HEK293 (cell line): ENCODE measurements around the gene DOCK4.

Experiments
- ZNF530 ChIP-seq: fragments of 450-650 bp; formaldehyde crosslinking; IDR thresholded peaks from 2 replicates; pipeline ENCODE4 v1.5.1; 2016; ENCODE audit warnings: low read depth, missing biosample characterization, missing genetic modification characterization
- TF ChIP-seq, protein P1 (sequence below): fragments of 450-650 bp; formaldehyde crosslinking; IDR thresholded peaks from 2 replicates; pipeline ENCODE4 v1.5.1; 2016; ENCODE audit warnings: missing biosample characterization, missing genetic modification characterization, borderline replicate concordance
- TF ChIP-seq, protein P2 (sequence below): fragments of 450-650 bp; formaldehyde crosslinking; IDR thresholded peaks from 2 replicates; pipeline ENCODE4 v1.5.1; 2016; ENCODE audit warnings: missing biosample characterization, missing genetic modification characterization
- TF ChIP-seq, protein P3 (sequence below): fragments of 450-650 bp; formaldehyde crosslinking; IDR thresholded peaks from 2 replicates; pipeline ENCODE4 v1.5.1; 2017; ENCODE audit warnings: missing biosample characterization, missing genetic modification characterization

DNA sequence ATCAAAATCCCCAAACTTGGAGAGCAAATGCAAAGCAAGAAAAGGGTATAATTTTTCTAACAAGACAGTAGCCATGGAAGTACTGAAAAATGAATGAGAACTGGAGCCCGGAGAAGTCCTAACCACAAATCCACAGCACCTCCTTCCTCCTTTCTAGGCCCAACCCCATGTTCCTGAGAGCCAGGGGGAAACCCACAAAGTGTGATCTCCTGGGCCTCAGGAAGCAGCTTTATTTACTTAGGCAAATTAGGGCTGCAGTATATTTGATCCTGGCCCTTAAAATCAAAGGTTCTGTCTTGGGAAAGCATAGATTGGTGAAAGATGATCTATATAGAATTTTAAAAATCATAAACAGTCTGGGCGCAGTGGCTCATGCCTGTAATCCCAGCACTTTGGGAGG is 103.0 kb downstream of the DOCK4 start:
- no peak for TF ChIP-seq ZNF530
- TF ChIP-seq, protein P1, sequence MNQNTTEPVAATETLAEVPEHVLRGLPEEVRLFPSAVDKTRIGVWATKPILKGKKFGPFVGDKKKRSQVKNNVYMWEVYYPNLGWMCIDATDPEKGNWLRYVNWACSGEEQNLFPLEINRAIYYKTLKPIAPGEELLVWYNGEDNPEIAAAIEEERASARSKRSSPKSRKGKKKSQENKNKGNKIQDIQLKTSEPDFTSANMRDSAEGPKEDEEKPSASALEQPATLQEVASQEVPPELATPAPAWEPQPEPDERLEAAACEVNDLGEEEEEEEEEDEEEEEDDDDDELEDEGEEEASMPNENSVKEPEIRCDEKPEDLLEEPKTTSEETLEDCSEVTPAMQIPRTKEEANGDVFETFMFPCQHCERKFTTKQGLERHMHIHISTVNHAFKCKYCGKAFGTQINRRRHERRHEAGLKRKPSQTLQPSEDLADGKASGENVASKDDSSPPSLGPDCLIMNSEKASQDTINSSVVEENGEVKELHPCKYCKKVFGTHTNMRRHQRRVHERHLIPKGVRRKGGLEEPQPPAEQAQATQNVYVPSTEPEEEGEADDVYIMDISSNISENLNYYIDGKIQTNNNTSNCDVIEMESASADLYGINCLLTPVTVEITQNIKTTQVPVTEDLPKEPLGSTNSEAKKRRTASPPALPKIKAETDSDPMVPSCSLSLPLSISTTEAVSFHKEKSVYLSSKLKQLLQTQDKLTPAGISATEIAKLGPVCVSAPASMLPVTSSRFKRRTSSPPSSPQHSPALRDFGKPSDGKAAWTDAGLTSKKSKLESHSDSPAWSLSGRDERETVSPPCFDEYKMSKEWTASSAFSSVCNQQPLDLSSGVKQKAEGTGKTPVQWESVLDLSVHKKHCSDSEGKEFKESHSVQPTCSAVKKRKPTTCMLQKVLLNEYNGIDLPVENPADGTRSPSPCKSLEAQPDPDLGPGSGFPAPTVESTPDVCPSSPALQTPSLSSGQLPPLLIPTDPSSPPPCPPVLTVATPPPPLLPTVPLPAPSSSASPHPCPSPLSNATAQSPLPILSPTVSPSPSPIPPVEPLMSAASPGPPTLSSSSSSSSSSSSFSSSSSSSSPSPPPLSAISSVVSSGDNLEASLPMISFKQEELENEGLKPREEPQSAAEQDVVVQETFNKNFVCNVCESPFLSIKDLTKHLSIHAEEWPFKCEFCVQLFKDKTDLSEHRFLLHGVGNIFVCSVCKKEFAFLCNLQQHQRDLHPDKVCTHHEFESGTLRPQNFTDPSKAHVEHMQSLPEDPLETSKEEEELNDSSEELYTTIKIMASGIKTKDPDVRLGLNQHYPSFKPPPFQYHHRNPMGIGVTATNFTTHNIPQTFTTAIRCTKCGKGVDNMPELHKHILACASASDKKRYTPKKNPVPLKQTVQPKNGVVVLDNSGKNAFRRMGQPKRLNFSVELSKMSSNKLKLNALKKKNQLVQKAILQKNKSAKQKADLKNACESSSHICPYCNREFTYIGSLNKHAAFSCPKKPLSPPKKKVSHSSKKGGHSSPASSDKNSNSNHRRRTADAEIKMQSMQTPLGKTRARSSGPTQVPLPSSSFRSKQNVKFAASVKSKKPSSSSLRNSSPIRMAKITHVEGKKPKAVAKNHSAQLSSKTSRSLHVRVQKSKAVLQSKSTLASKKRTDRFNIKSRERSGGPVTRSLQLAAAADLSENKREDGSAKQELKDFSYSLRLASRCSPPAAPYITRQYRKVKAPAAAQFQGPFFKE (tag by site-specific recombination), result no peak
- TF ChIP-seq, protein P2, sequence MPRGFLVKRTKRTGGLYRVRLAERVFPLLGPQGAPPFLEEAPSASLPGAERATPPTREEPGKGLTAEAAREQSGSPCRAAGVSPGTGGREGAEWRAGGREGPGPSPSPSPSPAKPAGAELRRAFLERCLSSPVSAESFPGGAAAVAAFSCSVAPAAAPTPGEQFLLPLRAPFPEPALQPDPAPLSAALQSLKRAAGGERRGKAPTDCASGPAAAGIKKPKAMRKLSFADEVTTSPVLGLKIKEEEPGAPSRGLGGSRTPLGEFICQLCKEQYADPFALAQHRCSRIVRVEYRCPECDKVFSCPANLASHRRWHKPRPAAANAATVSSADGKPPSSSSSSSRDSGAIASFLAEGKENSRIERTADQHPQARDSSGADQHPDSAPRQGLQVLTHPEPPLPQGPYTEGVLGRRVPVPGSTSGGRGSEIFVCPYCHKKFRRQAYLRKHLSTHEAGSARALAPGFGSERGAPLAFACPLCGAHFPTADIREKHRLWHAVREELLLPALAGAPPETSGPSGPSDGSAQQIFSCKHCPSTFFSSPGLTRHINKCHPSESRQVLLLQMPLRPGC (tag by site-specific recombination), result no peak
- TF ChIP-seq, protein P3, sequence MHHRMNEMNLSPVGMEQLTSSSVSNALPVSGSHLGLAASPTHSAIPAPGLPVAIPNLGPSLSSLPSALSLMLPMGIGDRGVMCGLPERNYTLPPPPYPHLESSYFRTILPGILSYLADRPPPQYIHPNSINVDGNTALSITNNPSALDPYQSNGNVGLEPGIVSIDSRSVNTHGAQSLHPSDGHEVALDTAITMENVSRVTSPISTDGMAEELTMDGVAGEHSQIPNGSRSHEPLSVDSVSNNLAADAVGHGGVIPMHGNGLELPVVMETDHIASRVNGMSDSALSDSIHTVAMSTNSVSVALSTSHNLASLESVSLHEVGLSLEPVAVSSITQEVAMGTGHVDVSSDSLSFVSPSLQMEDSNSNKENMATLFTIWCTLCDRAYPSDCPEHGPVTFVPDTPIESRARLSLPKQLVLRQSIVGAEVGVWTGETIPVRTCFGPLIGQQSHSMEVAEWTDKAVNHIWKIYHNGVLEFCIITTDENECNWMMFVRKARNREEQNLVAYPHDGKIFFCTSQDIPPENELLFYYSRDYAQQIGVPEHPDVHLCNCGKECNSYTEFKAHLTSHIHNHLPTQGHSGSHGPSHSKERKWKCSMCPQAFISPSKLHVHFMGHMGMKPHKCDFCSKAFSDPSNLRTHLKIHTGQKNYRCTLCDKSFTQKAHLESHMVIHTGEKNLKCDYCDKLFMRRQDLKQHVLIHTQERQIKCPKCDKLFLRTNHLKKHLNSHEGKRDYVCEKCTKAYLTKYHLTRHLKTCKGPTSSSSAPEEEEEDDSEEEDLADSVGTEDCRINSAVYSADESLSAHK, result no peak
